Bone marrow (tissue), 2 donors: ENCODE data around the gene APOL1.
"Not testable (repeated sequence)": the region's sequence is repeated elsewhere in the genome, so short reads cannot be mapped to it uniquely, and the experiment has no call there.

Experiments used
- DNase-seq, 2 donors: peaks; one replicate each; lab custom pipeline; 2025; lab: John Stamatoyannopoulos, UW

APOL1 gene

GRCh38 chr22:36252754-36253522 is at the start of gene APOL1:
APOL1 (plus strand) TSS chr22:36253133; CDS start chr22:36254956, 1,823 bp downstream.
- peak; percentile 19 to 75 for DNase-seq

GRCh38 chr22:36203441-36203840 is 49.5 kb upstream of the APOL1 start:
- DNase-seq, result not testable (repeated sequence)

- DNase-seq, result no peak
These were observed 48.8 kb upstream of the APOL1 start for GRCh38 chr22:36204001-36204631.

GRCh38 chr22:36204632-36205015 is 48.3 kb upstream of the APOL1 start:
- DNase-seq, result no peak

- DNase-seq, result not testable (repeated sequence)
These were observed 47.4 kb upstream of the APOL1 start for GRCh38 chr22:36205573-36205972.

GRCh38 chr22:36206255-36206654 is 46.7 kb upstream of the APOL1 start:
- no peak for DNase-seq

GRCh38 chr22:36208162-36208765 is 44.7 kb upstream of the APOL1 start:
- no peak for DNase-seq

- DNase-seq, result no peak
These were observed 44.0 kb upstream of the APOL1 start for GRCh38 chr22:36208914-36209313.

- DNase-seq, result not testable (repeated sequence)
These were observed 43.4 kb upstream of the APOL1 start for GRCh38 chr22:36209488-36209908.

GRCh38 chr22:36210224-36210623 is 42.7 kb upstream of the APOL1 start:
- DNase-seq, result no peak

GRCh38 chr22:36211237-36211861 is 41.6 kb upstream of the APOL1 start:
- peak in 1 of 2 donors; percentile 59 for DNase-seq

GRCh38 chr22:36212901-36213300 is 40.0 kb upstream of the APOL1 start:
- peak in 1 of 2 donors; percentile 31 for DNase-seq

GRCh38 chr22:36213586-36213985 is 39.3 kb upstream of the APOL1 start:
- no peak for DNase-seq

GRCh38 chr22:36215981-36216380 is 37.0 kb upstream of the APOL1 start:
- no peak for DNase-seq

GRCh38 chr22:36218648-36219193 is 34.2 kb upstream of the APOL1 start:
- no peak for DNase-seq

- no peak for DNase-seq
These were observed 32.4 kb upstream of the APOL1 start for GRCh38 chr22:36220451-36220921.

GRCh38 chr22:36221799-36222751 is 30.9 kb upstream of the APOL1 start:
- DNase-seq, result peak in 1 of 2 donors; percentile 19

GRCh38 chr22:36222887-36223450 is 30.0 kb upstream of the APOL1 start:
- DNase-seq, result no peak

- no peak for DNase-seq
These were observed 29.4 kb upstream of the APOL1 start for GRCh38 chr22:36223504-36223903.

- no peak for DNase-seq
These were observed 28.7 kb upstream of the APOL1 start for GRCh38 chr22:36224245-36224644.
